Keratinocyte (primary cell): Measurements from ENCODE around the gene SCRN1.

ENCODE experiments used
- EZH2 ChIP-seq: IDR thresholded peaks from one replicate; pipeline ENCODE4 v1.6.1; 2012; ENCODE audit warnings: inconsistent platforms, mild to moderate bottlenecking, low read length, moderate library complexity
- TF ChIP-seq, protein P1 (sequence below), 3 experiments: IDR thresholded peaks in 1 of 3; conservative IDR thresholded peaks in 1 of 3; optimal IDR thresholded peaks in 1 of 3; 2 replicates in 2 of 3; 3 replicates in 1 of 3; pipeline versions ENCODE3 to v1.5.1; 2011; ENCODE audit warnings: low read length in 3 of 3, mild to moderate bottlenecking in 3 of 3, moderate library complexity in 2 of 3, control low read depth in 1 of 3, inconsistent platforms in 1 of 3; ENCODE audit not compliant: insufficient read depth in 2 of 3; ENCODE audit errors: extremely low read depth in 1 of 3

DNA sequence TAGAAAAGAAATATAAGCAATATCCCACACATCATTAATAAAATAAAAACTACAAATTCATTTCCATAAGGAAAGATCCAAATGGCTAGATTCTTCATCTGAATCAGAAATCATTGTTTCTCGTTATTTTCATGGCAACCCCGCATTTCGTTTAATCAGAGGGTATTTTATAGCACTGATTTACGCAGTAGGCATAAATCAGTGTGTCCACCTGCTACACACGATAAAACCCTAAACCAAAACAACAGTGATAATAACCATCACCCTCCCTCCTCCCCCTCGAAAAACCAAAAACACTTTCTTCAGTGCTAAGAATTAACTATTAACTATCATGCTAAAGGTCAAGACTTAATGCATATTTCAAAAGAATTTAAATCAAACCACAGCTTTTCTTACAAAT, 20.4 kb upstream of the SCRN1 start:
- TF ChIP-seq, protein P1, sequence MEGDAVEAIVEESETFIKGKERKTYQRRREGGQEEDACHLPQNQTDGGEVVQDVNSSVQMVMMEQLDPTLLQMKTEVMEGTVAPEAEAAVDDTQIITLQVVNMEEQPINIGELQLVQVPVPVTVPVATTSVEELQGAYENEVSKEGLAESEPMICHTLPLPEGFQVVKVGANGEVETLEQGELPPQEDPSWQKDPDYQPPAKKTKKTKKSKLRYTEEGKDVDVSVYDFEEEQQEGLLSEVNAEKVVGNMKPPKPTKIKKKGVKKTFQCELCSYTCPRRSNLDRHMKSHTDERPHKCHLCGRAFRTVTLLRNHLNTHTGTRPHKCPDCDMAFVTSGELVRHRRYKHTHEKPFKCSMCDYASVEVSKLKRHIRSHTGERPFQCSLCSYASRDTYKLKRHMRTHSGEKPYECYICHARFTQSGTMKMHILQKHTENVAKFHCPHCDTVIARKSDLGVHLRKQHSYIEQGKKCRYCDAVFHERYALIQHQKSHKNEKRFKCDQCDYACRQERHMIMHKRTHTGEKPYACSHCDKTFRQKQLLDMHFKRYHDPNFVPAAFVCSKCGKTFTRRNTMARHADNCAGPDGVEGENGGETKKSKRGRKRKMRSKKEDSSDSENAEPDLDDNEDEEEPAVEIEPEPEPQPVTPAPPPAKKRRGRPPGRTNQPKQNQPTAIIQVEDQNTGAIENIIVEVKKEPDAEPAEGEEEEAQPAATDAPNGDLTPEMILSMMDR (optimal IDR thresholded peaks at IDR 0.05 in 1 of 3, IDR thresholded peaks at IDR 0.05 in 1 of 3, conservative IDR thresholded peaks at IDR 0.05 in 1 of 3; ENCODE audit: extremely low read depth in 1 of 3, insufficient read depth in 2 of 3, low read length in 3 of 3), result no peak
- TF ChIP-seq EZH2, result no peak
